Brain microvascular endothelial cell (primary cell): Measurements from ENCODE around the gene ERVW-1.
"Not testable (repeated sequence)": the region's sequence is repeated elsewhere in the genome, so short reads cannot be mapped to it uniquely, and the experiment has no call there.

Source experiments
- DNase-seq: peaks from one replicate; pipeline ENCODE4 v3.0.0-alpha.2; 2020
- H3K27ac ChIP-seq: fragments of 250-450 bp; sonication (Bioruptor Pico); 2 replicates; pipeline ENCODE4 v1.5.1; 2020; ENCODE audit warnings: mild to moderate bottlenecking, moderate library complexity
- H3K27me3 ChIP-seq: fragments of 250-450 bp; sonication (Bioruptor Pico); replicated peaks from 2 replicates; pipeline ENCODE4 v1.5.1; 2020; ENCODE audit warnings: mild to moderate bottlenecking
- H3K36me3 ChIP-seq: fragments of 250-450 bp; sonication (Bioruptor Pico); replicated peaks from 2 replicates; pipeline ENCODE4 v1.5.1; 2020; ENCODE audit warnings: mild to moderate bottlenecking
- H3K4me3 ChIP-seq: 2 replicates; pipeline ENCODE4 v1.5.1; 2011; ENCODE audit warnings: low read depth, mild to moderate bottlenecking, control low read depth, low read length, moderate library complexity
- CTCF ChIP-seq: IDR thresholded peaks from 2 replicates; pipeline ENCODE4 v1.5.1; 2011; ENCODE audit warnings: low read depth, mild to moderate bottlenecking, moderate library complexity, low read length, control low read depth, inconsistent platforms; ENCODE audit errors: missing control alignments
- in situ Hi-C: cut with HindIII; loops from 2 replicates; pipeline ENCODE4 v1.10.0; 2017; ENCODE audit warnings: low sequenced_read_pairs, low pct_ligation_motif_present

ERVW-1 gene

GRCh38 chr7:92448205-92448747 is 29.5 kb downstream of the ERVW-1 start:
- H3K27me3 ChIP-seq: no peaks in the 10 kb centered on the region
- H3K36me3 ChIP-seq: peaks cover 18% of the 10 kb centered on the region
- DNase-seq: peak; percentile 49
- peak overlapping the region; percentile 83 for H3K27ac ChIP-seq
- TF ChIP-seq CTCF: peak; percentile 58
- H3K4me3 ChIP-seq: peak overlapping the region; percentile 85
- in situ Hi-C loops: no loop called here

- peak within 1 kb of the TSS; percentile 83 for H3K27ac ChIP-seq
- H3K27me3 ChIP-seq: no peaks in the 10 kb centered on the region
- peak; percentile 94 for TF ChIP-seq CTCF
- peak within 1 kb of the TSS; percentile 85 for H3K4me3 ChIP-seq
- peaks cover 16% of the 10 kb centered on the region for H3K36me3 ChIP-seq
- DNase-seq: peak; percentile 83
- in situ Hi-C loops: no loop called here
These were observed 30.2 kb downstream of the ERVW-1 start, which contains the start of gene GATAD1 for GRCh38 chr7:92447345-92448204. GATAD1 (plus strand) TSS chr7:92447482; CDS start chr7:92447730, 248 bp downstream.

- Histone ChIP-seq H3K36me3 (peaks cover 9% of the 10 kb centered on the region), H3K4me3 (peak overlapping the region; percentile 85), H3K27ac (peak overlapping the region; percentile 83), H3K27me3 (no peaks in the 10 kb centered on the region)
- in situ Hi-C loops: no loop called here
- no peak for DNase-seq
- no peak for TF ChIP-seq CTCF
These were observed 30.8 kb downstream of the ERVW-1 start for GRCh38 chr7:92446869-92447344.

- H3K27ac ChIP-seq, H3K27me3 ChIP-seq, in situ Hi-C loops, H3K36me3 ChIP-seq, DNase-seq, H3K4me3 ChIP-seq: not testable (repeated sequence)
These were observed 35.0 kb downstream of the ERVW-1 start for GRCh38 chr7:92442720-92443119.

GRCh38 chr7:92437956-92438491 is 39.7 kb downstream of the ERVW-1 start:
- H3K27ac ChIP-seq: no peak overlapping the region
- no peak for DNase-seq
- no peak overlapping the region for H3K4me3 ChIP-seq
- in situ Hi-C loops: no loop called here
- TF ChIP-seq CTCF: no peak
- H3K36me3 ChIP-seq: no peaks in the 10 kb centered on the region
- H3K27me3 ChIP-seq: no peaks in the 10 kb centered on the region

GRCh38 chr7:92436612-92437445 is 40.9 kb downstream of the ERVW-1 start:
- H3K4me3 ChIP-seq: no peak overlapping the region
- no peak overlapping the region for H3K27ac ChIP-seq
- in situ Hi-C loops: no loop called here
- no peak for TF ChIP-seq CTCF
- DNase-seq: no peak
- no peaks in the 10 kb centered on the region for H3K36me3 ChIP-seq
- H3K27me3 ChIP-seq: no peaks in the 10 kb centered on the region
